WTC11 (cell line): ENCODE data around the gene NOA1. TPM values are rescaled to one million over a fixed set of nuclear protein-coding genes. Genes with fewer than 3 reads are reported as not detected.

Experiments used
- ATAC-seq: fragments of 200-7000 bp; cut with Tn5 transposase; 2 replicates; pipeline ENCODE4 v1.10.0; 2021; ENCODE audit warnings: mild to moderate bottlenecking, moderate library complexity
- CTCF ChIA-PET: fragments of 300-600 bp; sonication (Branson Sonifier 250); formaldehyde crosslinking; loops from one replicate; lab custom pipeline; 2021; ENCODE audit warnings: antibody characterized with exemption; lab: Charles Lee
- POLR2A ChIA-PET: fragments of 350-600 bp; sonication (Branson Sonifier 250); formaldehyde crosslinking; loops from one replicate; lab custom pipeline; 2021; ENCODE audit warnings: antibody characterized with exemption; lab: Charles Lee
- DNase-seq: peaks from one replicate; pipeline ENCODE4 v3.0.0; 2021; ENCODE audit warnings: low spot score
- H3K27ac Mint-ChIP-seq: 2 replicates; pipeline ENCODE4 v1.8.0; 2021; ENCODE audit warnings: mixed read lengths
- H3K27me3 Mint-ChIP-seq: 2 replicates; pipeline ENCODE4 v1.8.0; 2021; ENCODE audit warnings: low read depth, mild to moderate bottlenecking, moderate library complexity, mixed read lengths
- H3K36me3 Mint-ChIP-seq: 2 replicates; pipeline ENCODE4 v1.8.0; 2021; ENCODE audit warnings: mixed read lengths
- H3K4me1 Mint-ChIP-seq: 2 replicates; pipeline ENCODE4 v1.8.0; 2022; ENCODE audit warnings: mixed read lengths
- H3K4me3 Mint-ChIP-seq: 2 replicates; pipeline ENCODE4 v1.8.0; 2021; ENCODE audit warnings: mild to moderate bottlenecking, moderate library complexity, mixed read lengths
- H3K9me3 Mint-ChIP-seq: 2 replicates; pipeline ENCODE4 v1.8.0; 2021; ENCODE audit warnings: mixed read lengths
- AFF4 ChIP-seq: sonication (generic); formaldehyde crosslinking; IDR thresholded peaks from 2 replicates; pipeline ENCODE4 v1.8.1; 2023; ENCODE audit warnings: mild to moderate bottlenecking, missing genetic modification reagents, borderline replicate concordance
- ATF1 ChIP-seq: sonication (generic); formaldehyde crosslinking; IDR thresholded peaks from 2 replicates; pipeline ENCODE4 v1.8.1; 2023; ENCODE audit warnings: mild to moderate bottlenecking, moderate library complexity, missing genetic modification reagents
- ESRRA ChIP-seq: sonication (generic); formaldehyde crosslinking; IDR thresholded peaks from 2 replicates; pipeline ENCODE4 v1.8.1; 2022; ENCODE audit warnings: mild to moderate bottlenecking, missing genetic modification reagents, borderline replicate concordance
- FOXJ3 ChIP-seq: sonication (generic); formaldehyde crosslinking; IDR thresholded peaks from 2 replicates; pipeline ENCODE4 v1.9.0; 2021; ENCODE audit warnings: missing genetic modification reagents, mild to moderate bottlenecking, borderline replicate concordance
- GRHL2 ChIP-seq: fragments of 250-450 bp; sonication (Bioruptor Pico); IDR thresholded peaks from 2 replicates; pipeline ENCODE4 v1.8.0; 2022; ENCODE audit warnings: mild to moderate bottlenecking, moderate library complexity; ENCODE audit not compliant: insufficient replicate concordance, severe bottlenecking
- MLX ChIP-seq: sonication (generic); formaldehyde crosslinking; IDR thresholded peaks from 2 replicates; pipeline ENCODE4 v1.8.1; 2023; ENCODE audit warnings: mild to moderate bottlenecking, missing genetic modification reagents, moderate library complexity
- RELA ChIP-seq: sonication (generic); formaldehyde crosslinking; IDR thresholded peaks from 2 replicates; pipeline ENCODE4 v1.8.1; 2022; ENCODE audit warnings: missing genetic modification reagents, mild to moderate bottlenecking, borderline replicate concordance
- SMAD3 ChIP-seq: sonication (generic); formaldehyde crosslinking; IDR thresholded peaks from 2 replicates; pipeline ENCODE4 v1.8.0; 2022; ENCODE audit warnings: missing genetic modification reagents, mild to moderate bottlenecking, borderline replicate concordance
- TEAD4 ChIP-seq: sonication (generic); formaldehyde crosslinking; IDR thresholded peaks from 2 replicates; pipeline ENCODE4 v1.8.0; 2022; ENCODE audit warnings: mild to moderate bottlenecking, missing genetic modification reagents
- ZNF232 ChIP-seq: sonication (generic); formaldehyde crosslinking; IDR thresholded peaks from 2 replicates; pipeline ENCODE4 v1.8.0; 2022; ENCODE audit warnings: mild to moderate bottlenecking, missing genetic modification reagents
- ZNF423 ChIP-seq: fragments of 250-450 bp; sonication (Bioruptor Pico); IDR thresholded peaks from 2 replicates; pipeline ENCODE4 v2.1.2; 2022; ENCODE audit warnings: mild to moderate bottlenecking, moderate library complexity
- ZNF532 ChIP-seq: fragments of 250-450 bp; sonication (Bioruptor Pico); IDR thresholded peaks from 2 replicates; pipeline ENCODE4 v1.9.0; 2021; ENCODE audit warnings: mild to moderate bottlenecking, borderline replicate concordance
- ZNF671 ChIP-seq: fragments of 250-450 bp; sonication (Bioruptor Pico); IDR thresholded peaks from 2 replicates; pipeline ENCODE4 v1.8.0; 2021; ENCODE audit warnings: mild to moderate bottlenecking
- total RNA-seq: library from RNA; stranded (reverse); gene quantifications from 3 replicates; pipeline ENCODE4 v1.2.3, GENCODE V29; 2021

Gene NOA1
- total RNA-seq, 1 experiment from 2014 or later = 35.7 TPM

- TF ChIP-seq ZNF532 (no peak), ZNF423 (CRISPR knock-in tag) (no peak), AFF4 (CRISPR knock-in tag) (no peak)
Observed at GRCh38 chr4:56958111-56958517, 19.3 kb downstream of the NOA1 start (continued).

- H3K27me3 Mint-ChIP-seq = peaks cover 30% of the 10 kb centered on the region
- no peaks in the 10 kb centered on the region for H3K4me1 Mint-ChIP-seq
- no peak for ATAC-seq
- POLR2A ChIA-PET = interaction anchor here (0.6 to 0.7 kb wide), 2 partner anchors 419 to 566 kb away, joined by 3 to 4 read pairs; no protein-coding TSS in a partner anchor
- H3K36me3 Mint-ChIP-seq = no peaks in the 10 kb centered on the region
- H3K27ac Mint-ChIP-seq = no peak overlapping the region
- CTCF ChIA-PET = interaction anchor here (0.5 kb wide), 1 partner anchor 49 kb away, joined by 4 read pairs; no protein-coding TSS in a partner anchor
- TF ChIP-seq MLX (CRISPR knock-in tag) = no peak
- no peaks in the 10 kb centered on the region for H3K9me3 Mint-ChIP-seq
- DNase-seq = no peak
- H3K4me3 Mint-ChIP-seq = no peak overlapping the region
Observed at GRCh38 chr4:56953680-56954520, 23.5 kb downstream of the NOA1 start.

- Mint-ChIP-seq H3K27ac (no peak overlapping the region), H3K4me1 (no peaks in the 10 kb centered on the region), H3K27me3 (no peaks in the 10 kb centered on the region), H3K4me3 (no peak overlapping the region), H3K9me3 (no peaks in the 10 kb centered on the region), H3K36me3 (peaks cover 8% of the 10 kb centered on the region)
- DNase-seq (no peak), ATAC-seq (no peak)
- TF ChIP-seq ATF1 (CRISPR knock-in tag) (no peak), FOXJ3 (CRISPR knock-in tag) (no peak), SMAD3 (CRISPR knock-in tag) (no peak), AFF4 (CRISPR knock-in tag) (no peak), ZNF232 (CRISPR knock-in tag) (no peak), GRHL2 (CRISPR knock-in tag) (no peak), ZNF671 (CRISPR knock-in tag) (no peak), RELA (CRISPR knock-in tag) (no peak), TEAD4 (CRISPR knock-in tag) (no peak), ESRRA (CRISPR knock-in tag) (no peak)
- CTCF ChIA-PET = no interaction called here
- POLR2A ChIA-PET = no interaction called here
Observed at GRCh38 chr4:56941403-56941802, 36.0 kb downstream of the NOA1 start.
